Mesothelial cell of epicardium (in vitro differentiated cells): ENCODE results near the gene POLD2. TPM values are rescaled to one million over a fixed set of nuclear protein-coding genes. Genes with fewer than 3 reads are reported as not detected.

Experiments
- DNase-seq, 2 experiments: peaks; one replicate each; pipeline ENCODE4 v3.0.0; 2021; ENCODE audit warnings: low spot score in 2 of 2; ENCODE audit not compliant: unreplicated experiment in 2 of 2
- H3K27ac Mint-ChIP-seq: 2 replicates; pipeline ENCODE4 v1.8.0; 2021; ENCODE audit warnings: mixed read lengths
- H3K27me3 Mint-ChIP-seq: 2 replicates; pipeline ENCODE4 v1.8.0; 2021; ENCODE audit warnings: low read depth, mixed read lengths
- H3K36me3 Mint-ChIP-seq: 2 replicates; pipeline ENCODE4 v1.8.0; 2021; ENCODE audit warnings: mixed read lengths
- H3K4me1 Mint-ChIP-seq: 2 replicates; pipeline ENCODE4 v1.8.0; 2021; ENCODE audit warnings: mixed read lengths
- H3K4me3 Mint-ChIP-seq: 2 replicates; pipeline ENCODE4 v1.8.0; 2021; ENCODE audit warnings: mild to moderate bottlenecking, moderate library complexity, mixed read lengths
- H3K9me3 Mint-ChIP-seq: 2 replicates; pipeline ENCODE4 v1.8.0; 2021; ENCODE audit warnings: mixed read lengths
- total RNA-seq: library from RNA; stranded (reverse); gene quantifications from 3 replicates; pipeline ENCODE4 v1.2.1, GENCODE V29; 2021
- TF ChIP-seq, protein P1 (sequence below): fragments of 200-600 bp; sonication (generic); IDR thresholded peaks from one replicate; pipeline ENCODE4 v1.5.0; 2021; ENCODE audit warnings: antibody characterized with exemption; ENCODE audit not compliant: unreplicated experiment

Gene POLD2
- total RNA-seq, 1 donor from 2014 or later: 117 TPM

DNA sequence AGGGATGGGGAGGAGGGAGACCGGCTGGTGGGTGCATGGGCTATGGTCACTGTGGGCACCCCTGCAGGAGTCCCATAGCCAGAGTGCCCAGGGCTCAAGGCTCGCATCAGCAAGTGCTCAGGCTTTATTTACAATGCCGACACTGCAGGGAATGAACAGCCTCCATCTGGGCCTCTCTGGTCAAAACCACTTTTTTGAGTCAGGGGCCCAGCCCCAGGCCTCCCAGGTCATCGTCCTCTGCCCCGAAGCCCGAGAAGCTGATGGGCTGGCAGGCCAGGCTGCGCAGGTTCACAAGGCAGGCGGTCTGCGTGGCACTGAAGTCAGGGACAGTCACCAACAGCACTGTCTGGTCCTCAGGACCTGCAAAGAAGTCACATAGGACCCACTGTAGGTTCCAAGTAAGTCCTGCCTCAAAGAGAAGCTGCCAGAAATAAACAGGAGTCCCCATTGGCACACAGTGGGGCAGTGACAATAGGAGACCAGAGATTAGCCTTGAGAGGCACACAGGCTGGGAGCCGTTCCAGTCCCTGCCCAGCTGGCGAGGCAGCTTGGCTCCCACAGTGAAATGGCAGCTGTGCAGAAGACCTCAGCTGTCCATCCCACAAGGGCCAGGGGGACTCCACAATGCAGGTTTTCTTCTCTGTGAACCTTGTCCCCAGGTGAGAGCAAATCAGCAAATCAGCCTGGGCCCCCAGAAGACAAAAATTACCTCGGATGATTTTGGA is 8.6 kb downstream of the POLD2 start:
- peaks cover 35% of the 10 kb centered on the region for H3K36me3 Mint-ChIP-seq
- no peaks in the 10 kb centered on the region for H3K9me3 Mint-ChIP-seq

DNA sequence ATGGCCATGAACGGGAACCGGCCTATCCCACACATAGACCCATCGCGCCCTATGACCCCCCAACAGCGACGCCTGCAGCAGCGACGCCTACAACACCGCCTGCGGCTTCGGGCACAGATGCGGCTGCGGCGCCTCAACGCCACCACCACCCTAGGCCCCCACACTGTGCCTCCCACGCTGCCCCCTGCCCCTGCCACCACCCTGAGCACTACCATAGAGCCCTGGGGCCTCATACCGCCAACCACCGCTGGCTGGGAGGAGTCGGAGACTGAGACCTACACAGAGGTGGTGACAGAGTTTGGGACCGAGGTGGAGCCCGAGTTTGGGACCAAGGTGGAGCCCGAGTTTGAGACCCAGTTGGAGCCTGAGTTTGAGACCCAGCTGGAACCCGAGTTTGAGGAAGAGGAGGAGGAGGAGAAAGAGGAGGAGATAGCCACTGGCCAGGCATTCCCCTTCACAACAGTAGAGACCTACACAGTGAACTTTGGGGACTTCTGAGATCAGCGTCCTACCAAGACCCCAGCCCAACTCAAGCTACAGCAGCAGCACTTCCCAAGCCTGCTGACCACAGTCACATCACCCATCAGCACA is 9.5 kb downstream of the POLD2 start:
- no peaks in the 10 kb centered on the region for H3K4me1 Mint-ChIP-seq
- peaks cover 27% of the 10 kb centered on the region for H3K36me3 Mint-ChIP-seq
- no peak overlapping the region for H3K4me3 Mint-ChIP-seq
- no peak for DNase-seq
- TF ChIP-seq, protein P1, sequence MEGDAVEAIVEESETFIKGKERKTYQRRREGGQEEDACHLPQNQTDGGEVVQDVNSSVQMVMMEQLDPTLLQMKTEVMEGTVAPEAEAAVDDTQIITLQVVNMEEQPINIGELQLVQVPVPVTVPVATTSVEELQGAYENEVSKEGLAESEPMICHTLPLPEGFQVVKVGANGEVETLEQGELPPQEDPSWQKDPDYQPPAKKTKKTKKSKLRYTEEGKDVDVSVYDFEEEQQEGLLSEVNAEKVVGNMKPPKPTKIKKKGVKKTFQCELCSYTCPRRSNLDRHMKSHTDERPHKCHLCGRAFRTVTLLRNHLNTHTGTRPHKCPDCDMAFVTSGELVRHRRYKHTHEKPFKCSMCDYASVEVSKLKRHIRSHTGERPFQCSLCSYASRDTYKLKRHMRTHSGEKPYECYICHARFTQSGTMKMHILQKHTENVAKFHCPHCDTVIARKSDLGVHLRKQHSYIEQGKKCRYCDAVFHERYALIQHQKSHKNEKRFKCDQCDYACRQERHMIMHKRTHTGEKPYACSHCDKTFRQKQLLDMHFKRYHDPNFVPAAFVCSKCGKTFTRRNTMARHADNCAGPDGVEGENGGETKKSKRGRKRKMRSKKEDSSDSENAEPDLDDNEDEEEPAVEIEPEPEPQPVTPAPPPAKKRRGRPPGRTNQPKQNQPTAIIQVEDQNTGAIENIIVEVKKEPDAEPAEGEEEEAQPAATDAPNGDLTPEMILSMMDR: no peak
- no peaks in the 10 kb centered on the region for H3K9me3 Mint-ChIP-seq
- H3K27ac Mint-ChIP-seq: no peak overlapping the region
- H3K27me3 Mint-ChIP-seq: no peaks in the 10 kb centered on the region

More for the DNA sequence above, 8.6 kb downstream of the POLD2 start:
- H3K4me3 Mint-ChIP-seq: no peak overlapping the region
- no peak overlapping the region for H3K27ac Mint-ChIP-seq
- peaks cover under 1% of the 10 kb centered on the region for H3K4me1 Mint-ChIP-seq
- no peaks in the 10 kb centered on the region for H3K27me3 Mint-ChIP-seq
- no peak for DNase-seq
- TF ChIP-seq, protein P1: no peak

DNA sequence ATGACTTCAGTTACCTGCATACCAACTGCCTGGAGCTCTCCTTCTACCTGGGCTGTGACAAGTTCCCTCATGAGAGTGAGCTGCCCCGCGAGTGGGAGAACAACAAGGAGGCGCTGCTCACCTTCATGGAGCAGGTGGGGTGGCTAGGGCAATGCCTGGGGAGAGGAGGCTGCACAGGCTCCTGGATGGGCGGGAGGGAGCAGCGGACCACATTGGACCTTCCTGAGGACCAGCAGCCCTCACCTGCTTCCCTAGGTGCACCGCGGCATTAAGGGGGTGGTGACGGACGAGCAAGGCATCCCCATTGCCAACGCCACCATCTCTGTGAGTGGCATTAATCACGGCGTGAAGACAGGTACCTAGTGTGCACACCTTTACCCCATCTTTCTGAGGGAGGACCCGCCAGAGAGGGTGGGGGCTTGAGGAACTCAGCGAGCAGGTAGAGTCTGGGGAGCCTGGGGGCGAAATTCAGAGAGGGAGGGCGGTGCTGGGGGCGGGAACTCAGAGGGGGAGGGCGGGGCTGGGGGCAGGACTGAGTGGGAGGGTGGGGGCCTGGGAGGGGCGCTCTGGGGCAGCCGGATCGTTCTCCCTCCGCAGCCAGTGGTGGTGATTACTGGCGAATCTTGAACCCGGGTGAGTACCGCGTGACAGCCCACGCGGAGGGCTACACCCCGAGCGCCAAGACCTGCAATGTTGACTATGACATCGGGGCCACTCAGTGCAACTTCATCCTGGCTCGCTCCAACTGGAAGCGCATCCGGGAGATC is 10.2 kb downstream of the POLD2 start:
- Mint-ChIP-seq H3K9me3 (no peaks in the 10 kb centered on the region), H3K4me1 (no peaks in the 10 kb centered on the region), H3K27ac (no peak overlapping the region), H3K4me3 (no peak overlapping the region), H3K27me3 (no peaks in the 10 kb centered on the region), H3K36me3 (peaks cover 26% of the 10 kb centered on the region)
- TF ChIP-seq, protein P1: no peak
- DNase-seq: no peak

DNA sequence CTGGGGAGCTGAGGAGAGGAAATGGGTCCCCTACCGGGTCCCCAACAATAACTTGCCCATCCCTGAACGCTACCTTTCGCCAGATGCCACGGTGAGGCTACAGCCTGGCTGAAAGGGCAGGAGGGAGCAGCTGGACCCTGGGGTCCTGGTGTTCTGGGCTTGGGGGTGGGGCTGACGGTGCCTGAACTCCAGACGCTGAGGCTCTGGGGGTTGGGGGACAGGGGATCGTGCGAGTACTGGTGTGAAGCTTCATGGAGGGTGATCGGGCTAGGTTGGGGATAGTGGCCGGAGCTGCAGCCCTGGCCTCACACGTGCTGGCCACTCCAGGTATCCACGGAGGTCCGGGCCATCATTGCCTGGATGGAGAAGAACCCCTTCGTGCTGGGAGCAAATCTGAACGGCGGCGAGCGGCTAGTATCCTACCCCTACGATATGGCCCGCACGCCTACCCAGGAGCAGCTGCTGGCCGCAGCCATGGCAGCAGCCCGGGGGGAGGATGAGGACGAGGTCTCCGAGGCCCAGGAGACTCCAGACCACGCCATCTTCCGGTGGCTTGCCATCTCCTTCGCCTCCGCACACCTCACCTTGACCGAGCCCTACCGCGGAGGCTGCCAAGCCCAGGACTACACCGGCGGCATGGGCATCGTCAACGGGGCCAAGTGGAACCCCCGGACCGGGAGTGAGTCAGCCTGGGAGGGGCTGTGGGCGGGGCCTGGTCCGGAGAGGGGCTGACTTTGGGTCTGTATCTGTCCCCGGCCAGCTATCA is 10.9 kb downstream of the POLD2 start:
- Mint-ChIP-seq H3K27me3 (no peaks in the 10 kb centered on the region), H3K4me1 (no peaks in the 10 kb centered on the region), H3K27ac (no peak overlapping the region), H3K36me3 (peaks cover 22% of the 10 kb centered on the region), H3K9me3 (no peaks in the 10 kb centered on the region), H3K4me3 (no peak overlapping the region)
- DNase-seq: no peak
- TF ChIP-seq, protein P1: no peak

DNA sequence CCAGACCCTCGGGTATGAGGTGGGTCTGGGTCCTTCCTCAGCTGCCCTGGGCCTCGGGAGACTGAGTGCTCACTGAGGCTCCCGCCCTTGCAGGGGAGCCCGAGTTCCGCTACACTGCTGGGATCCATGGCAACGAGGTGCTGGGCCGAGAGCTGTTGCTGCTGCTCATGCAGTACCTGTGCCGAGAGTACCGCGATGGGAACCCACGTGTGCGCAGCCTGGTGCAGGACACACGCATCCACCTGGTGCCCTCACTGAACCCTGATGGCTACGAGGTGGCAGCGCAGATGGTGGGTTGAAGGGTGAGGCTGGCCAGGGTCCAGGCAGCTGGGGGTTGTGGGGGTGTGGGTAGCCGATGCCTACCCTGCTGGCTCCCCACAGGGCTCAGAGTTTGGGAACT is 11.6 kb downstream of the POLD2 start:
- Mint-ChIP-seq H3K27me3 (no peaks in the 10 kb centered on the region), H3K4me1 (no peaks in the 10 kb centered on the region), H3K27ac (no peak overlapping the region), H3K9me3 (no peaks in the 10 kb centered on the region), H3K4me3 (no peak overlapping the region), H3K36me3 (peaks cover 22% of the 10 kb centered on the region)
- no peak for DNase-seq
- TF ChIP-seq, protein P1: no peak
